ENCODE data around the gene PHF20. TPM values are rescaled to one million over a fixed set of nuclear protein-coding genes. Genes with fewer than 3 reads are reported as not detected.

The PHF20 gene
- total RNA-seq = 33.4 and 49.6 TPM in 2 replicates

DNA sequence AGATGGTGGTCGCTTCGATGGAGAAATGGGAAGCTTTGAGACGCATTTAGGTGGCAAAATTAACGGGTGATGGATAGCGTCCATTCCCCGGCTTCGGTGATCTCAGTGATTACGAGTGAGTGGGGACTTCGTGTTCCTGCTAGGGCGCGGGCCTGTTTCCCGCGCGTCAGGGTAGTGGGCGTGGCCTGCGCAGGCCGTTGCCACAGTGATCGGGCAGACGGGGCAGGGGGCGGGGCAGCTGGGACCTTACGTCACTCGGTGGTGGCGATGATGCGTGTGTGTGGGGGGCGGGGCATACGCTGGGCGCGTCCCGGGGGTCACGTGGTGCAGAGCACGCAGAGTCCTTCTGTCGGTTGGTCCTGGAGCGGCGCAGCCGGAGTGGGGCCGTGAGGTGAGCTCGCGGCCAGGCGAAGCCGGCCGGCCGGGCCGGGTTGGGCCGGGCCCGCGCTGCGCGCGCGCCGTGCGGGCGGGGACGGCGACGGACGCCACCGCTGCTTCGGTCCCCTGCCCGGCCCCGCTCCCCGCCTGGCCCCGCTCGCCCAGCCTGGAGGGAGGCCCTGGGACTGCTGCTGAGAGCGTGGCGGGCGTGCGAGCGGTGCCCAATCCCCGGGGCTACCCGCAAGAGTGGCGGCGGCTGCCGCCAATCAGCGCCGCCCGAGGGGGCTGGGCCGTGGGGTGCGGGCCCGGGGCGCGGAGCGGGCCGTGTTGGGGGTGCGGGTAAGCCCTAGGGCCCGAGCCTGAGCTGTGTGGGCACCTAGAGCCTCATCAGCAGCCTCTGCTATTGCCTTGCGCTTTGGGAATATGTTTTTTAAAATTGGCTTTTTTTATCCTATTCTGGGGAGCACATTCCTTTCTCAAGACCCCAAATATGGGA is at the start of gene PHF20:
Gene PHF20 (plus strand): TSS at position 327 of the 874 bp plus-strand sequence. CDS start 29,508 bp downstream, outside the sequence.

GRCh38 chr20:35741892-35742740 is 29.7 kb upstream of the PHF20 start, which contains the start of gene RBM39:
Gene RBM39 (minus strand): TSS chr20:35742260. CDS start chr20:35740874, 1,386 bp downstream.

GRCh38 chr20:35954200-35954906 is 182.5 kb downstream of the PHF20 start, which contains the start of gene SCAND1:
Gene SCAND1 (minus strand): TSS chr20:35954502. CDS start chr20:35954284, 218 bp downstream.

GRCh38 chr20:35967979-35968640 is 196.3 kb downstream of the PHF20 start, which contains the start of gene CNBD2:
Gene CNBD2 (plus strand): TSS chr20:35968590. CDS start chr20:35968763, 173 bp downstream.

Other genes starting within 250 kb of the PHF20 start
- not detected in 2 replicates for gene C20orf173, start 242.4 kb upstream of the PHF20 start, total RNA-seq
- gene ERGIC3, start 229.9 kb upstream of the PHF20 start, total RNA-seq = 195 and 198 TPM in 2 replicates
- gene SPAG4, start 156.2 kb upstream of the PHF20 start, total RNA-seq = 3.2 and 5.1 TPM in 2 replicates
- gene CPNE1, start 107.1 kb upstream of the PHF20 start, total RNA-seq = 121 and 125 TPM in 2 replicates
- 37.3 and 46.0 TPM in 2 replicates for gene RBM12, start 107.1 kb upstream of the PHF20 start, total RNA-seq
- gene NFS1, start 72.7 kb upstream of the PHF20 start, total RNA-seq = 18.3 and 22.7 TPM in 2 replicates
- gene ROMO1, start 72.6 kb upstream of the PHF20 start, total RNA-seq = 781 and 818 TPM in 2 replicates
- 126 and 135 TPM in 2 replicates for gene RBM39, start 29.8 kb upstream of the PHF20 start, total RNA-seq
- gene SCAND1, start 182.5 kb downstream of the PHF20 start, total RNA-seq = 119 and 138 TPM in 2 replicates
- gene CNBD2, start 196.6 kb downstream of the PHF20 start, total RNA-seq = 4.0 and 5.1 TPM in 2 replicates